ENCODE results near the gene SV2C.
A peak's percentile ranks its signal among the peaks of the same experiment; 100 is the strongest.
"Not testable (repeated sequence)": the region's sequence is repeated elsewhere in the genome, so short reads cannot be mapped to it uniquely, and the experiment has no call there.

Gene SV2C

GRCh38 chr5:76356887-76357286 lies 273.7 kb downstream of the SV2C start:
- no peak for DNase-seq

GRCh38 chr5:76363352-76364225 lies 280.4 kb downstream of the SV2C start:
- DNase-seq, result no peak

- DNase-seq, result no peak
These were observed 281.0 kb downstream of the SV2C start for GRCh38 chr5:76364226-76364589.

- DNase-seq, result no peak
These were observed 282.4 kb downstream of the SV2C start for GRCh38 chr5:76365561-76365960.

- no peak for DNase-seq
These were observed 283.4 kb downstream of the SV2C start for GRCh38 chr5:76366596-76366995.

DNA sequence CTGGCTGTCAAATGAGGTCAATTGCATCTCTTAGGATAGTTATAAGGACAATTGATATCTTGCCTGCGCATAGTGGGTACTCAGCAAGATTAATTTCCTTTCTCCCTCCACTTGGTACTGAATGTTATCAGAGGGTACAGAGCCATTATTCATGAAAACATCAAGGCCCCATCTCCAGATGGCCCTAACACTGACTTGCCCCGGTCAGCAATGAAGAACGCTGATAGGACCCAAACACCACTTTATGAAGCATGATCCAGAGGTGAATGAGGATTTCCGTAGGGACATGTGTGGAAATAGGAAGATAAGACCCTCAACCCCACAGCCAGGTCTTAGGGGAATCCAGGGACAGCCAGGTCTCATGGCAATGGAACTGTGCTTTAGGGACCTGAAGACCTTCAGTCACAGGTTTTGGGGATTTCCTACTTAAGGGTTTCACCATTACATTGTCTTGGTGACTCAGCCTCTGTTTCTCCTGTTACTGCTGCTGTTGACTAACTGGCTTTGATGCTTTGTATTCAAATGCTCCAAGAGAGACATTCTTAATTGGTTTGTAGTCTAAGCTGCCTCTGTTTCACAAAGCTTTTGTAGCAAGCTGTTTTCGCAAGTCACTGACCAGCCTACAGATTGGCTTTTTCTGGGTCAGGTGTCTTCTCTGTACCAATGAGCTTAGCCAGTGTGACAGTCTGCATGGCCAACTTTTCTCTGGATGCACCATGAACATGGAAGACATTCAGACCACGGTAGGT lies 284.6 kb downstream of the SV2C start:
- no peak for DNase-seq

DNA sequence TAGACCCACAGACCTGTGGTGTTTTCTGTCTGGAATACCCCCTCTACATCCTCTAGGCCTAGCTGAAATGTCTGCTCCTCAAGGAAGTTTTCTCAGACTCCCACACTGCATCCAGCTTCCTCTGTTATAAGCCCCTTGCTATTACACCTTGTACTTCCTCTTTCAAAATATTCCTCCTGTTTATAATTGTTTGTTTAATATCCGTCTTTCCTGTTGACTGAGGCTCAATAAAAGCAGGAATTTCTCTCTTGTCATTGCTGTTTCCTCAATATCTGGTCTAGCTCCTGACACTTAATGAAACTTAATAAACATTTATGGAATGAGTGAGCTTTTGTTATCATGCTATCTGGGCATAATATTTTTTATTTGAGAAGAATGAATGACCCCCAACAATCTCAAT lies 285.8 kb downstream of the SV2C start:
- DNase-seq, result no peak

- not testable (repeated sequence) for DNase-seq
These were observed 286.5 kb downstream of the SV2C start for GRCh38 chr5:76369668-76370067.

DNA sequence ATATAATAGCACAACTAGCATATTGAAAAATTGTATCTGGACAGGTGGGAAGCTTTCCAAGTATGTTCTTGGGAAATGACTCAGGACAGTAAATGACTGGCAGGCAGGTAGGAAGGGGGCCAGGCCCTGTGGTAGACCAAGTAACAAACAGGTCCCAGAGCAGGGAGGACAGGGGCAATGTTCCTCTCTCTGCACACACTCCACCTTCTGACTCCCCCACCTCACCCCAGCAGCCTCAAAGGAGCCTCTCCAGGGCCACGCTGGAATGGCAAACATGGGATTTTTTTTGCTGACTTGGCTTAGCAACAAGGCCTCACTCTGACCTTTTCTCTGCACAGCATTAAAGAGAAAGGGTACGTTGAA lies 288.8 kb downstream of the SV2C start:
- DNase-seq, result no peak

- DNase-seq, result no peak
These were observed 289.3 kb downstream of the SV2C start for GRCh38 chr5:76372323-76373054.

DNA sequence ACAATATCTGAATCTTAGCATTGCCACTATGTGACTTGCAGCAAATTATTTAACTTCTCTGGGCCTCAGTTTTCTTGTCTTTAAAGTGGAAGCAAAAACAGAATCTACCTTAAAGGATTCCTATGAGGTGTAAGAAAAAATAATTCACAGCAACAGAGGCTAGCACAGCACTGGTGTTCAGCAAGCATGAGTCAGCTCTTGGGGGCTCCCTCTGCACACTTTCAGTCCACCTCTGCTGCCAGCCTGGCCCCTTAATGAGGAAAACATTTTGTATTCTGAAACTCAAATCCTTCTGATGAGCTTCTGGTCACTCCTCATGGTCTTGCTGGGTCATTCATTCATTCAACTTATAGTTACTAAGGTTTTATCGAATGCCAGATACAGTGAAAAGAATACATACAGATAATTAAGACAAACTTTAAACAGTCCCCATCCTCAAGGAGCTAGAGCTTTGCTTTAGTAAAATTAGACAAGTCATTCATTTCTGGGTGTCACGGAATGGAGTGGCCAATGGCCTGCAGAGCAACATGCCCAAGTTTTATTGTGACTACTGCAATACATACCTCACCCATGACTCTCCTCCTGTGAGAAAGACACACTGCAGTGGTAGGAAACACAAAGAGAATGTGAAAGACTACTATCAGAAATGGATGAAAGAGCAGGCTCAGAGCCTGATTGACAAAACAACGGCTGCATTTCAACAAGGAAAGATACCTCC lies 293.1 kb downstream of the SV2C start:
- no peak for DNase-seq

GRCh38 chr5:76376866-76377230 lies 293.7 kb downstream of the SV2C start:
- DNase-seq, result no peak

GRCh38 chr5:76378355-76378754 lies 295.2 kb downstream of the SV2C start:
- no peak for DNase-seq

GRCh38 chr5:76379316-76379715 lies 296.1 kb downstream of the SV2C start:
- no peak for DNase-seq

- DNase-seq, result no peak
These were observed 296.7 kb downstream of the SV2C start for GRCh38 chr5:76379855-76380254.

- DNase-seq, result no peak
These were observed 297.3 kb downstream of the SV2C start for GRCh38 chr5:76380346-76381066.

- DNase-seq, result no peak
These were observed 300.1 kb downstream of the SV2C start for GRCh38 chr5:76383126-76383832.

- DNase-seq, result peak; percentile 68
These were observed 301.0 kb downstream of the SV2C start for GRCh38 chr5:76384189-76384588.

DNA sequence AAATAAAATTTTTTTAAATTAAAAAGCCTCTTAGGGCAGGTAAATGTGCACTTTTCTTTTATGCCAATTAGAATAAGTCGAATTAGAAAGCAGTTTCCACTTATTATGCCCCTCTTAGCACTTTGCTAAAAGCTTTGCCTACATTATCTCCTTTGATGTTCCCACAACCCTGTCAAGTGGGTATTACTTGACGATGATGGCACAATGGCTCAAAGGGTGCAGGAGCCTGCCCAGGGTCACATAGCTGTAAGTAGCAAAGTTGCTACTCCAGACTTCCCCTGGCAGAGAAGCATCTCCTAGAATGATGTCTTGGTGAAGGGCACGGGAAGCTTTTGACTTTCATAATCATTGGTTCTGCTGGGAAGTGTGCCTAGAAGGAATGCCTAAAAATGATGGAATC lies 301.5 kb downstream of the SV2C start:
- DNase-seq, result peak; percentile 73

- DNase-seq, result no peak
These were observed 302.4 kb downstream of the SV2C start for GRCh38 chr5:76385540-76385939.

DNA sequence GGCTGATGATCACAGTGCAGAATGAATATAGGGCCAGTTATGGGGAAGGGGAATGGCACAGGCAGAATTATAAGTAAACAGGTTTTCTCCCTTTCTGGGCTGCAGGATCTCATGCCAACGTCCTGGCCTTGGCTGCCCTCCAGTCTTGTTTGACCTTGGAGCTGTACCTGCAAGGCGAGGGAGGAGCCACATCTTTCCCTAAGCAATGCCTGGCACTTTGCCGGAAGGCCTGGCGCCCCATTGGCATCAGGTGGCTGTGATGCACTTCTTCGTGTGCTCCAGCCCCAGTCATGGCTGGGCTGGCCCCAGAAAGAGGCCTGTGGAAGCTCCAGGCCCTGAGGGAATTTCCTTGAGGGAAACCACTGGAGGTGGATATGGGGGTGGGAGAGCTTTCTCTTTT lies 303.2 kb downstream of the SV2C start:
- DNase-seq, result no peak

DNA sequence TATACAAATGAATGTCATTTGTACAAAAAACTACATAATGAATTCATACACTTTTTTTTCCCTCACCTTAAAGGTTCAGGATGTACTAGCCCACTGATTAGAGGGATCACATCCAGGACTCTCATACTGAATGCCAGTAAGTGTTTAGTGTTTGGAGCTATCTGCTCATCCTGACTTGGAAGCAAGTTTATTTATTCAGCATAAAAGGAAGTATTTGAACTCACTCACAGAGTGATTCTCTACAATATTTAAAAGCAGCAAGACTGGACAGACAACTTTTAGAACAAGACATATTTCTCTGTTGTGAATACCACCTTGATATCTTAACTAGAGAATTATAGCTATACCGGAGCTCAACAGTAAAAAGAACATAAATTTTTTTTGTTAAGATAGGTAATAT lies 305.1 kb downstream of the SV2C start:
- DNase-seq, result no peak
